Heart left ventricle (tissue), 16 donors: Measurements from ENCODE around the gene CBX4. TPM values are rescaled to one million over a fixed set of nuclear protein-coding genes. Genes with fewer than 3 reads are reported as not detected.

Experiments
- ATAC-seq, 4 donors: fragments of 200-7000 bp; cut with Tn5 transposase; one replicate each; pipeline ENCODE4 v1.9.1; 2020 to 2022; ENCODE audit warnings: moderate library complexity in 4 of 4, mild to moderate bottlenecking in 3 of 4, moderate number of reproducible peaks in 1 of 4
- DNase-seq, 5 donors: peaks; one replicate each; pipeline ENCODE4 v3.0.0-alpha.2; 2020
- H3K27ac ChIP-seq, 12 donors: fragments of 200-600 bp; sonication (generic) in 4 of 12; one replicate each; pipeline versions ENCODE4 v1.5.0 to v1.8.0; 2016 to 2022; ENCODE audit warnings: mild to moderate bottlenecking in 2 of 12
- H3K27me3 ChIP-seq, 9 donors: fragments of 200-600 bp; sonication (generic) in 2 of 9; one replicate each; pipeline versions ENCODE4 v1.5.1 to v1.8.0; 2016 to 2022; ENCODE audit warnings: mild to moderate bottlenecking in 3 of 9
- H3K36me3 ChIP-seq, 9 donors: fragments of 200-600 bp; sonication (generic) in 2 of 9; one replicate each; pipeline versions ENCODE4 v1.5.0 to v1.8.0; 2018 to 2022; ENCODE audit warnings: mild to moderate bottlenecking in 2 of 9
- H3K4me1 ChIP-seq, 12 donors: fragments of 200-600 bp; sonication (generic) in 4 of 12; one replicate each; pipeline versions ENCODE4 v1.5.0 to v1.8.0; 2016 to 2022; ENCODE audit warnings: mild to moderate bottlenecking in 3 of 12
- H3K4me3 ChIP-seq, 12 donors: fragments of 200-600 bp; sonication (generic) in 4 of 12; one replicate each; pipeline versions ENCODE4 v1.5.0 to v1.8.0; 2017 to 2022; ENCODE audit warnings: mild to moderate bottlenecking in 9 of 12, moderate library complexity in 4 of 12
- H3K9me3 ChIP-seq, 12 donors: fragments of 200-600 bp; sonication (generic) in 4 of 12; one replicate each; pipeline versions ENCODE4 v1.5.0 to v1.8.0; 2016 to 2022; ENCODE audit warnings: mild to moderate bottlenecking in 1 of 12
- POLR2A ChIP-seq, 2 donors: fragments of 450-650 bp; IDR thresholded peaks; one replicate each; pipeline ENCODE4 v1.6.1; 2017; ENCODE audit warnings: antibody characterized with exemption in 2 of 2, mild to moderate bottlenecking in 2 of 2, moderate library complexity in 2 of 2
- WGBS, 4 donors: extraction: QIAGEN DNeasy Blood & Tissue Kit in 2 of 4; methylation state at CpG; one replicate each; pipeline versions ENCODE4 v1.1.5 to v1.1.7; 2013 to 2018; 5-methylcytosine and 5-hydroxymethylcytosine counted together
- intact Hi-C, 10 donors: fragments of 100-400 bp; cut with DNase I; formaldehyde crosslinking; loops; one replicate each; pipeline versions ENCODE4 v1.11.1 to v1.14.2; 2022
- polyA plus RNA-seq, 2 donors: library from polyadenylated mRNA; stranded (reverse); fragments of 200-250 nt; gene quantifications; one replicate each; pipeline ENCODE4 v1.2.3, GENCODE V29; 2013
- total RNA-seq, 9 donors: library from RNA; depleted of rRNA in 2 of 9; stranded (reverse); fragments of >200 nt in 2 of 9; fragmentation: NEBNext Ultra II Directional in 3 of 9; extraction: Animal tissue kit (Norgen Biotek cat#: 25700) in 3 of 9; gene quantifications; one replicate each; pipeline versions ENCODE4 v1.1.0 to v1.2.4, GENCODE V29; 2016 to 2023
- TF ChIP-seq, protein P1 (sequence below), 12 donors: fragments of 200-600 bp; sonication (generic) in 4 of 12; IDR thresholded peaks; one replicate each; pipeline versions ENCODE4 v1.5.0 to v1.8.0; 2018 to 2022; ENCODE audit warnings: antibody characterized with exemption in 12 of 12, mild to moderate bottlenecking in 5 of 12
- donor health status: ischemic (EF 13 %, LVEDD 7.1; RV severe dilation, severe dysfunction).
- donor health status: healthy with polysubstance abuse.
- donor health status: DM: no; HTN: yes; CAD: no.
- donor health status: DM: no; HTN: no; CAD: no.
- donor health status: ischemic (EF 25% LVEDD 6.9; RV normal size, moderate dysfunction).
- donor health status: ischemic (EF 25% LVEDD 5.7; RV mildly dilated, moderate dysfunction).
- donor health status: healthy.
- donor health status: DM: yes; HTN: yes; CAD: no.
- donor health status: ischemic (EF 35%, LVEDD 5.7; RV mildly dilated, moderate dysfunction).
- donor health status: nonischemic (EF 11% LVEDD 7.7; RV severe dilation, severe dysfunction).
- donor health status: DM: yes; HTN: yes; CAD: no.
- donor health status: PGD.
- donor health status: ischemic (EF 29% LVEDD 5.4; RV normal size, mild dysfunction).
- donor health status: nonischemic (EF 23%, LVEDD 6.1; RV moderate dilation, normal function).

CBX4 gene
- total and polyA plus RNA-seq, 11 donors = 10.9 to 41.1 (median 26.8) TPM

DNA sequence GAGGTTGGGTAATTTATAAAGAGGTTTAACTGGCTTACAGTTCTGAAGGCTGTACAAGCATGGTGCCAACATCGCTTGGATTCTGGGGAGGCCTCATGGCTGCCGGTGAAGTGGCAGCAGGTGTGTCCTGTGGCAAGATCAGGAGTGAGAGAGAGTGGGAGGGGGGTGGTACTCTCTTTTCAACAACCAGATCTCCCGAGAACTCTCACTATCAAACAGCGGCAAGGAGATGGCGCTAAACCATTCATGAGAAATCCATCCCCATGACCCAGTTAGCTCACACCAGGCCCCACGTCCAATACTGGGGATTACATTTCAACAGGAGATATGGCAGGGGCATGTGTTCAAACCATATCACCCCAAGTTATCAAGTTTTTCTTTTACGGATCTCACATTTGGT, 44.0 kb upstream of the CBX4 start:
- no peak for DNase-seq
- no peaks in the 10 kb centered on the region for H3K9me3 ChIP-seq
- H3K4me3 ChIP-seq = no peak overlapping the region
- peaks cover 0 to 60% (median 25%) of the 10 kb centered on the region in 9 donors for H3K27me3 ChIP-seq
- intact Hi-C loops = no loop called here
- no peaks in the 10 kb centered on the region for H3K36me3 ChIP-seq
- H3K4me1 ChIP-seq = no peaks in the 10 kb centered on the region
- TF ChIP-seq POLR2A (IDR thresholded peaks at IDR 0.05) = no peak
- TF ChIP-seq, protein P1, sequence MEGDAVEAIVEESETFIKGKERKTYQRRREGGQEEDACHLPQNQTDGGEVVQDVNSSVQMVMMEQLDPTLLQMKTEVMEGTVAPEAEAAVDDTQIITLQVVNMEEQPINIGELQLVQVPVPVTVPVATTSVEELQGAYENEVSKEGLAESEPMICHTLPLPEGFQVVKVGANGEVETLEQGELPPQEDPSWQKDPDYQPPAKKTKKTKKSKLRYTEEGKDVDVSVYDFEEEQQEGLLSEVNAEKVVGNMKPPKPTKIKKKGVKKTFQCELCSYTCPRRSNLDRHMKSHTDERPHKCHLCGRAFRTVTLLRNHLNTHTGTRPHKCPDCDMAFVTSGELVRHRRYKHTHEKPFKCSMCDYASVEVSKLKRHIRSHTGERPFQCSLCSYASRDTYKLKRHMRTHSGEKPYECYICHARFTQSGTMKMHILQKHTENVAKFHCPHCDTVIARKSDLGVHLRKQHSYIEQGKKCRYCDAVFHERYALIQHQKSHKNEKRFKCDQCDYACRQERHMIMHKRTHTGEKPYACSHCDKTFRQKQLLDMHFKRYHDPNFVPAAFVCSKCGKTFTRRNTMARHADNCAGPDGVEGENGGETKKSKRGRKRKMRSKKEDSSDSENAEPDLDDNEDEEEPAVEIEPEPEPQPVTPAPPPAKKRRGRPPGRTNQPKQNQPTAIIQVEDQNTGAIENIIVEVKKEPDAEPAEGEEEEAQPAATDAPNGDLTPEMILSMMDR (IDR thresholded peaks at IDR 0.05) = no peak
- no peak overlapping the region for H3K27ac ChIP-seq
- no peak for ATAC-seq
- WGBS, 4 donors = 73 to 79% (median 77%) methylated on average over 7 of the region's 7 CpGs

DNA sequence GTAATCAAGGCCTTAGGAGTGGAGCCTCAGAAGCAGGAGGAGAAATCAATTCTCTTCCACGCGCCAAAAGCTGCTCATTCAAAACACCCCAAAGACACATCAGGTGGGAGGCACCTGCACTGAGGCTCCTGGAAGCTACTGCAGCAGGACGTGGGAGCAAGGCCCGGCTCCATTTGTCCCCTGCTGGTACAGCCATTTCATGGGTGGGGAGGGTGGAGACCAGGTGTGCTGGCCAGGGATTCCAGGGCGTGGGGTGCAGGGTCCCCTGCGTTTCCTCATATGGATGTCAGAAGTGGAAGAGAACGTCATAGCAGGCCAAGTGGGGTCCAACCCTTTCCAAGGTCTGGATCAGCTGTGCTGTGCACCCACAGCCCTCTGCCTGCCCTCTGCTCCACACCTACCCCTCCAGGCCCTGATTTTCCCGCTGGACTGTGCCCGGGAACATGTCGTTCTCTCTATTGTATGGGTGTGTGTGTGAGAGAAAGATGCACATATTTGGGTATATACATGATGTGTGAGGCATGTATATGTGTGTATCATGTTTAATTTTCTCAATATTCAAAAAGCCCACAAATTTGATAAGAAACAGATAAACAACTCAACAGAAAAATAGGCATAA, 39.2 kb upstream of the CBX4 start:
- TF ChIP-seq, protein P1 (IDR thresholded peaks at IDR 0.05) = no peak
- TF ChIP-seq POLR2A (IDR thresholded peaks at IDR 0.05) = no peak
- no peak overlapping the region for H3K27ac ChIP-seq
- no peaks in the 10 kb centered on the region for H3K36me3 ChIP-seq
- no peaks in the 10 kb centered on the region for H3K9me3 ChIP-seq
- peaks cover 0 to 30% (median 3%) of the 10 kb centered on the region in 9 donors for H3K27me3 ChIP-seq
- intact Hi-C loops = no loop called here
- no peak overlapping the region for H3K4me3 ChIP-seq
- DNase-seq (no peak), ATAC-seq (no peak)
- H3K4me1 ChIP-seq = no peaks in the 10 kb centered on the region
- 81 to 92% (median 88%) methylated on average over 7 to 10 of the region's 10 CpGs for WGBS, 4 donors

- H3K4me3 ChIP-seq = no peak overlapping the region
- intact Hi-C loops = no loop called here
- TF ChIP-seq POLR2A (IDR thresholded peaks at IDR 0.05) = no peak
- TF ChIP-seq, protein P1 (IDR thresholded peaks at IDR 0.05) = no peak
- no peak for DNase-seq
- H3K27ac ChIP-seq = no peak overlapping the region
- H3K9me3 ChIP-seq = no peaks in the 10 kb centered on the region
- 74 to 88% (median 83%) methylated on average over 5 to 6 of the region's 6 CpGs for WGBS, 4 donors
- no peaks in the 10 kb centered on the region for H3K36me3 ChIP-seq
- no peak for ATAC-seq
- peaks cover 0 to 28% (median 4%) of the 10 kb centered on the region in 9 donors for H3K27me3 ChIP-seq
- no peaks in the 10 kb centered on the region for H3K4me1 ChIP-seq
Measured at GRCh38 chr17:79877041-79877440, 37.8 kb upstream of the CBX4 start.

- WGBS, 4 donors = 80 to 89% (median 87%) methylated on average over 4 of the region's 4 CpGs
- no peak for TF ChIP-seq POLR2A (IDR thresholded peaks at IDR 0.05)
- TF ChIP-seq, protein P1 (IDR thresholded peaks at IDR 0.05) = no peak
Measured at GRCh38 chr17:79875511-79875910, 36.3 kb upstream of the CBX4 start.

More at GRCh38 chr17:79875511-79875910, 36.3 kb upstream of the CBX4 start:
- H3K4me1 ChIP-seq = no peaks in the 10 kb centered on the region
- no peaks in the 10 kb centered on the region for H3K9me3 ChIP-seq
- no peaks in the 10 kb centered on the region for H3K36me3 ChIP-seq
- H3K27me3 ChIP-seq = peaks cover 0 to 22% (median 4%) of the 10 kb centered on the region in 9 donors
- DNase-seq = no peak
- intact Hi-C loops = no loop called here
- H3K27ac ChIP-seq = no peak overlapping the region
- H3K4me3 ChIP-seq = no peak overlapping the region
- ATAC-seq = no peak
